H9 (cell line): ENCODE results near the gene AFAP1. TPM values are rescaled to one million over a fixed set of nuclear protein-coding genes. Genes with fewer than 3 reads are reported as not detected.

Source experiments
- DNase-seq: peaks from one replicate; pipeline ENCODE4 v3.0.0-alpha.2; 2017
- H2AFZ ChIP-seq: one replicate; pipeline ENCODE4 v1.6.1; 2013; ENCODE audit warnings: mild to moderate bottlenecking, low read length, control low read depth, moderate library complexity
- H2AK5ac ChIP-seq: 2 replicates; pipeline ENCODE4 v1.6.1; 2013; ENCODE audit warnings: low read length, control low read depth, mixed read lengths; ENCODE audit not compliant: insufficient read length
- H2BK120ac ChIP-seq: one replicate; pipeline ENCODE4 v1.6.1; 2013; ENCODE audit warnings: low read depth, mild to moderate bottlenecking, low read length, control low read depth, inconsistent platforms; ENCODE audit not compliant: poor library complexity, severe bottlenecking
- H2BK12ac ChIP-seq: 2 replicates; pipeline ENCODE4 v1.6.1; 2013; ENCODE audit warnings: low read length, control low read depth, mixed read lengths, low read depth; ENCODE audit not compliant: insufficient read length
- H2BK15ac ChIP-seq: 2 replicates; pipeline ENCODE4 v1.6.1; 2013; ENCODE audit warnings: low read depth, low read length, control low read depth
- H2BK20ac ChIP-seq: one replicate; pipeline ENCODE4 v1.6.1; 2013; ENCODE audit warnings: low read depth, mild to moderate bottlenecking, low read length, control low read depth, inconsistent platforms; ENCODE audit not compliant: poor library complexity, severe bottlenecking
- H2BK5ac ChIP-seq: 2 replicates; pipeline ENCODE4 v1.6.1; 2013; ENCODE audit warnings: low read length, control low read depth, mixed read lengths; ENCODE audit not compliant: insufficient read length
- H3K14ac ChIP-seq: 2 replicates; pipeline ENCODE4 v1.6.1; 2013; ENCODE audit warnings: low read length, control low read depth; ENCODE audit not compliant: insufficient read depth
- H3K18ac ChIP-seq: 2 replicates; pipeline ENCODE4 v1.6.1; 2013; ENCODE audit warnings: low read depth, mild to moderate bottlenecking, mixed read lengths, low read length, control low read depth; ENCODE audit not compliant: insufficient read length
- H3K23ac ChIP-seq: 2 replicates; pipeline ENCODE4 v1.6.1; 2013; ENCODE audit warnings: low read length, control low read depth, mixed read lengths, low read depth; ENCODE audit not compliant: insufficient read length
- H3K23me2 ChIP-seq: 2 replicates; pipeline ENCODE4 v1.6.1; 2013; ENCODE audit warnings: low read depth, mild to moderate bottlenecking, mixed read lengths, low read length, control low read depth; ENCODE audit not compliant: insufficient read length, poor library complexity, severe bottlenecking
- H3K27ac ChIP-seq: 2 replicates; pipeline ENCODE4 v1.5.1; 2013; ENCODE audit warnings: low read length, control low read depth, mixed read lengths, low read depth; ENCODE audit not compliant: insufficient read length
- H3K27me3 ChIP-seq: 2 replicates; pipeline ENCODE4 v1.6.1; 2013; ENCODE audit warnings: low read length, control low read depth, inconsistent platforms; ENCODE audit not compliant: insufficient read depth
- H3K4ac ChIP-seq: 2 replicates; pipeline ENCODE4 v1.6.1; 2013; ENCODE audit warnings: low read depth, mild to moderate bottlenecking, control low read depth, inconsistent platforms, low read length, moderate library complexity
- H3K4me1 ChIP-seq: 2 replicates; pipeline ENCODE4 v1.6.1; 2013; ENCODE audit warnings: low read length, control low read depth, inconsistent platforms; ENCODE audit not compliant: insufficient read depth
- H3K4me2 ChIP-seq: 2 replicates; pipeline ENCODE4 v1.6.1; 2013; ENCODE audit warnings: low read length, control low read depth, mixed read lengths; ENCODE audit not compliant: insufficient read length, insufficient read depth
- H3K56ac ChIP-seq: 2 replicates; pipeline ENCODE4 v1.6.1; 2013; ENCODE audit warnings: low read depth, mild to moderate bottlenecking, mixed read lengths, low read length, control low read depth; ENCODE audit not compliant: insufficient read length
- H3K79me1 ChIP-seq: 2 replicates; pipeline ENCODE4 v1.6.1; 2013; ENCODE audit warnings: low read depth, mild to moderate bottlenecking, moderate library complexity, low read length, control low read depth, inconsistent platforms; ENCODE audit not compliant: insufficient read depth, poor library complexity, severe bottlenecking
- H3K79me2 ChIP-seq: 2 replicates; pipeline ENCODE4 v1.6.1; 2013; ENCODE audit warnings: low read length, control low read depth, inconsistent platforms; ENCODE audit not compliant: insufficient read depth
- H3K9ac ChIP-seq: 2 replicates; pipeline ENCODE4 v1.6.1; 2013; ENCODE audit warnings: low read length, control low read depth, mixed read lengths; ENCODE audit not compliant: insufficient read length; ENCODE audit errors: extremely low read depth
- H3K9me3 ChIP-seq: one replicate; pipeline ENCODE4 v1.6.1; 2013; ENCODE audit warnings: low read depth, low read length, inconsistent platforms; ENCODE audit not compliant: control insufficient read depth
- H3T11ph ChIP-seq: one replicate; pipeline ENCODE4 v1.6.1; 2013; ENCODE audit warnings: mild to moderate bottlenecking, low read length, control low read depth, inconsistent platforms
- H4K20me1 ChIP-seq: one replicate; pipeline ENCODE4 v1.6.1; 2013; ENCODE audit not compliant: control insufficient read depth, insufficient read length, insufficient read depth
- H4K5ac ChIP-seq: 2 replicates; pipeline ENCODE4 v1.6.1; 2013; ENCODE audit warnings: low read depth, mild to moderate bottlenecking, mixed read lengths, low read length, control low read depth; ENCODE audit not compliant: insufficient read length
- H4K8ac ChIP-seq: replicated peaks from 2 replicates; pipeline ENCODE4 v1.6.1; 2013; ENCODE audit warnings: low read length, control low read depth, mixed read lengths, low read depth; ENCODE audit not compliant: insufficient read length
- H4K91ac ChIP-seq: 2 replicates; pipeline ENCODE4 v1.6.1; 2013; ENCODE audit warnings: low read depth, mild to moderate bottlenecking, moderate library complexity, mixed read lengths, low read length, control low read depth; ENCODE audit not compliant: insufficient read length
- H3K27ac Mint-ChIP-seq, 3 experiments: 2 replicates in 2 of 3; 3 replicates in 1 of 3; pipeline ENCODE4 v1.8.0; 2020 to 2021; ENCODE audit warnings: mixed read lengths in 3 of 3, mild to moderate bottlenecking in 1 of 3, moderate library complexity in 1 of 3
- H3K27me3 Mint-ChIP-seq: 2 replicates; pipeline ENCODE4 v1.8.0; 2021; ENCODE audit warnings: low read depth, mild to moderate bottlenecking, moderate library complexity, mixed read lengths
- H3K36me3 Mint-ChIP-seq, 3 experiments: 2 replicates in 2 of 3; 3 replicates in 1 of 3; pipeline ENCODE4 v1.8.0; 2020 to 2021; ENCODE audit warnings: low read depth in 3 of 3, mixed read lengths in 3 of 3; ENCODE audit not compliant: insufficient read depth in 1 of 3
- H3K4me1 Mint-ChIP-seq, 2 experiments: 2 replicates each; pipeline ENCODE4 v1.8.0; 2020; ENCODE audit warnings: mixed read lengths in 2 of 2
- H3K4me3 Mint-ChIP-seq, 2 experiments: 2 replicates in 1 of 2; 3 replicates in 1 of 2; pipeline ENCODE4 v1.8.0; 2020 to 2021; ENCODE audit warnings: mild to moderate bottlenecking in 2 of 2, mixed read lengths in 2 of 2, moderate library complexity in 1 of 2
- H3K9me3 Mint-ChIP-seq, 2 experiments: 2 replicates in 1 of 2; 3 replicates in 1 of 2; pipeline ENCODE4 v1.8.0; 2020; ENCODE audit warnings: mild to moderate bottlenecking in 2 of 2, mixed read lengths in 2 of 2, moderate library complexity in 1 of 2
- CTCF ChIP-seq: fragments of 200-600 bp; sonication (generic); conservative IDR thresholded peaks from 3 replicates; pipeline ENCODE4 v1.8.0; 2021; ENCODE audit warnings: antibody characterized with exemption, mild to moderate bottlenecking
- WGBS: extraction: QIAGEN DNeasy Blood & Tissue Kit; methylation state at CpG from one replicate; pipeline ENCODE4 v1.1.7; 2013; ENCODE audit warnings: missing lambda C conversion rate, low lambda C conversion rate, mixed read lengths; ENCODE audit not compliant: insufficient read length; ENCODE audit errors: extremely low coverage; 5-methylcytosine and 5-hydroxymethylcytosine counted together
- total RNA-seq: library from RNA; stranded (reverse); gene quantifications from 2 replicates; pipeline ENCODE4 v1.2.1, GENCODE V29; 2021

AFAP1 gene
- total RNA-seq, 1 experiment from 2014 or later = 6.5 TPM

DNA sequence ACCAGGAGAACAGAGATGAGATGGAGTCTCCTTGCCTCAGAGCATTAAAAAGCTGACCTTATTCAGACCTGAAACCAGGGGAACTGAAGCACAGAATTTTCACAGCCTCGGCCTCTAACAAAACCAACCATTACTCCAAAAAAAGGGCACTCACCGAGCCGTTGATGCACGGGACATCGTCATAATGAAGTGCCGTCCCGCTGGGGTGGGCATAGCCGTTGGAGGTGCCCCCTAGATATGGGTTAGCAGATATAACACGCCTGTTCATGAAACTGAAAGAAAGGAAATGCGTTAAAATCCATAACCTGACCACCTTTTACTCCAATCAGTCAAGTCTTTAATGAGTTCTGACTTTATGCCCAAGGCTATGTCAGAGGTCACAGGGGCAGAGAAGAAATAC is 153.6 kb downstream of the AFAP1 start:
- Histone ChIP-seq H3K18ac (no peak overlapping the region), H2BK20ac (no peak overlapping the region), H2BK15ac (no peak overlapping the region), H3K14ac (no peak overlapping the region), H3K4ac (no peak overlapping the region), H2BK12ac (no peak overlapping the region), H3K27ac (no peak overlapping the region), H3T11ph (no peak overlapping the region), H3K4me1 (no peaks in the 10 kb centered on the region), H3K27me3 (no peaks in the 10 kb centered on the region), H4K20me1 (no peaks in the 10 kb centered on the region), H4K91ac (no peak overlapping the region), H2BK5ac (no peak overlapping the region), H3K23ac (no peak overlapping the region), H2BK120ac (no peak overlapping the region), H4K5ac (no peak overlapping the region), H3K56ac (no peak overlapping the region), H3K79me2 (no peaks in the 10 kb centered on the region), H3K9me3 (no peaks in the 10 kb centered on the region), H3K79me1 (no peaks in the 10 kb centered on the region), H2AK5ac (no peak overlapping the region), H3K4me2 (no peak overlapping the region), H4K8ac (no peak overlapping the region), H2AFZ (no peak overlapping the region), H3K23me2 (no peaks in the 10 kb centered on the region), H3K9ac (no peak overlapping the region)
- H3K4me3 Mint-ChIP-seq = no peak overlapping the region
- H3K27me3 Mint-ChIP-seq = no peaks in the 10 kb centered on the region
- peaks cover 3 to 13% (median 8%) of the 10 kb centered on the region in 3 experiments; a peak in 4 of 7 replicates for H3K36me3 Mint-ChIP-seq
- no peak for TF ChIP-seq CTCF
- no peaks in the 10 kb centered on the region; a peak in 1 of 4 replicates for H3K4me1 Mint-ChIP-seq
- no peak for DNase-seq
- H3K27ac Mint-ChIP-seq = no peak overlapping the region
- no peaks in the 10 kb centered on the region for H3K9me3 Mint-ChIP-seq
- no CpG with 5 or more reads among the region's 10 CpGs for WGBS
